GM12878 (cell line): ENCODE measurements around the gene TMSB15A. TPM values are rescaled to one million over a fixed set of nuclear protein-coding genes. Genes with fewer than 3 reads are reported as not detected.

Experiments
- ATAC-seq: fragments of 200-7000 bp; cut with Tn5 transposase; 3 replicates; pipeline ENCODE4 v1.9.1; 2020; ENCODE audit warnings: mild to moderate bottlenecking, moderate library complexity
- BruUV-seq: library from RNA; stranded (reverse); fragments of 400-500 nt; replicated peaks from 2 replicates; lab custom pipeline; 2021; lab: Mats Ljungman, UMichigan
- CTCF ChIA-PET: fragments of 300-600 bp; sonication (Branson Sonifier 250); formaldehyde crosslinking; extraction: SDS; loops from one replicate; lab custom pipeline; 2021; ENCODE audit warnings: inconsistent platforms; lab: Yijun Ruan, JAX
- POLR2A ChIA-PET: fragments of 350-600 bp; formaldehyde crosslinking; extraction: SDS; loops from one replicate; lab custom pipeline; 2021; ENCODE audit warnings: inconsistent platforms; lab: Charles Lee
- RAD21 ChIA-PET: fragments of 300-600 bp; sonication (Branson Sonifier 250); formaldehyde crosslinking; loops from one replicate; lab custom pipeline; 2023; ENCODE audit warnings: antibody characterized with exemption; ENCODE audit not compliant: unreplicated experiment; lab: Charles Lee
- SMC1A ChIA-PET: fragments of 300-600 bp; sonication (Branson Sonifier 250); formaldehyde crosslinking; loops from one replicate; lab custom pipeline; 2023; ENCODE audit not compliant: unreplicated experiment, uncharacterized antibody; lab: Charles Lee
- DNase-seq: peaks from one replicate; pipeline ENCODE4 v3.0.0-alpha.2; 2011; ENCODE audit warnings: low read depth, low spot score
- FAIRE-seq: peaks from 3 replicates; lab custom pipeline; 2011; peaks lifted over from hg19 to GRCh38; lab: Jason Lieb, UNC
- H2AFZ ChIP-seq: 2 replicates; pipeline ENCODE4 v1.6.0; 2011; ENCODE audit warnings: low read depth, low read length, control low read depth; ENCODE audit not compliant: control insufficient read depth
- H3K27ac ChIP-seq: 2 replicates; pipeline ENCODE4 v1.5.1; 2011; ENCODE audit warnings: control low read depth; ENCODE audit not compliant: control insufficient read depth, insufficient read depth
- H3K27me3 ChIP-seq, 2 experiments: replicated peaks in 1 of 2; 2 replicates each; pipeline versions ENCODE4 v1.6.0 to v1.6.1; 2011; ENCODE audit warnings: low read length in 1 of 2; ENCODE audit not compliant: control insufficient read depth in 2 of 2, insufficient read depth in 2 of 2
- H3K36me3 ChIP-seq, 2 experiments: 2 replicates each; pipeline ENCODE4 v1.5.1; 2011; ENCODE audit warnings: low read length in 1 of 2; ENCODE audit not compliant: control insufficient read depth in 2 of 2, insufficient read depth in 2 of 2
- H3K4me1 ChIP-seq: 2 replicates; pipeline ENCODE4 v1.6.1; 2011; ENCODE audit warnings: mild to moderate bottlenecking, low read length, moderate library complexity, mixed read lengths; ENCODE audit not compliant: control insufficient read depth, insufficient read depth
- H3K4me2 ChIP-seq: 2 replicates; pipeline ENCODE4 v1.6.0; 2011; ENCODE audit warnings: control low read depth; ENCODE audit not compliant: control insufficient read depth, insufficient read depth
- H3K4me3 ChIP-seq: fragments of 200-600 bp; sonication (generic); 2 replicates; pipeline ENCODE4 v1.5.1; 2016
- H3K79me2 ChIP-seq: 2 replicates; pipeline ENCODE4 v1.6.0; 2011; ENCODE audit warnings: low read length; ENCODE audit not compliant: control insufficient read depth, insufficient read depth
- H3K9ac ChIP-seq: 2 replicates; pipeline ENCODE4 v1.8.0; 2011; ENCODE audit warnings: low read length, control low read depth, mixed read lengths; ENCODE audit not compliant: control insufficient read depth, insufficient read depth
- H3K9me3 ChIP-seq: replicated peaks from 3 replicates; pipeline ENCODE4 v1.5.1; 2011; ENCODE audit warnings: mild to moderate bottlenecking, low read length; ENCODE audit not compliant: control insufficient read depth, insufficient read depth
- H4K20me1 ChIP-seq: 2 replicates; pipeline ENCODE4 v1.6.0; 2011; ENCODE audit not compliant: control insufficient read depth, insufficient read depth
- ASH2L ChIP-seq: fragments of 300-600, 200-600 bp; sonication (generic); IDR thresholded peaks from 2 replicates; pipeline ENCODE4 v1.6.1; 2017; ENCODE audit warnings: low read depth, mild to moderate bottlenecking, borderline replicate concordance
- CHD2 ChIP-seq: IDR thresholded peaks from 2 replicates; pipeline ENCODE4 v1.6.1; 2011; ENCODE audit warnings: low read depth, low read length, improper control_type of control experiment, borderline replicate concordance
- CTCF ChIP-seq, 3 experiments: IDR thresholded peaks in 2 of 3; conservative IDR thresholded peaks in 1 of 3; 2 replicates each; pipeline ENCODE4 v1.5.1; 2011; ENCODE audit warnings: low read depth in 3 of 3, low read length in 3 of 3, mild to moderate bottlenecking in 3 of 3, control low read depth in 2 of 3, moderate library complexity in 2 of 3, inconsistent platforms in 1 of 3, mixed read lengths in 1 of 3; ENCODE audit not compliant: control insufficient read depth in 2 of 3, insufficient read depth in 1 of 3; ENCODE audit errors: extremely low read depth in 1 of 3
- FOXK2 ChIP-seq: fragments of 450-650 bp; IDR thresholded peaks from 2 replicates; pipeline ENCODE4 v1.6.1; 2017; ENCODE audit warnings: mild to moderate bottlenecking, moderate library complexity
- MEF2B ChIP-seq: fragments of 450-650 bp; IDR thresholded peaks from 2 replicates; pipeline ENCODE4 v1.6.1; 2018; ENCODE audit warnings: mild to moderate bottlenecking, moderate library complexity; ENCODE audit not compliant: partially characterized antibody, poor library complexity, severe bottlenecking
- NBN ChIP-seq: fragments of 450-650 bp; IDR thresholded peaks from 2 replicates; pipeline ENCODE4 v1.6.1; 2016
- NFIC ChIP-seq: IDR thresholded peaks from 2 replicates; pipeline ENCODE4 v1.6.1; 2012; ENCODE audit warnings: low read depth, mild to moderate bottlenecking, inconsistent platforms, low read length, moderate library complexity
- NFYA ChIP-seq: IDR thresholded peaks from 2 replicates; pipeline ENCODE4 v1.6.1; 2011; ENCODE audit warnings: low read depth, mild to moderate bottlenecking, low read length, improper control_type of control experiment, borderline replicate concordance
- POU2F2 ChIP-seq: IDR thresholded peaks from 3 replicates; pipeline ENCODE4 v1.6.1; 2011; ENCODE audit warnings: low read depth, mild to moderate bottlenecking, low read length, borderline replicate concordance
- RAD21 ChIP-seq: IDR thresholded peaks from 2 replicates; pipeline ENCODE4 v1.6.1; 2011; ENCODE audit warnings: mild to moderate bottlenecking, low read depth, low read length, moderate library complexity; ENCODE audit not compliant: insufficient read depth
- TBL1XR1 ChIP-seq: IDR thresholded peaks from 2 replicates; pipeline ENCODE4 v1.6.1; 2012; ENCODE audit warnings: low read depth, low read length, improper control_type of control experiment
- TCF3 ChIP-seq: IDR thresholded peaks from 2 replicates; pipeline ENCODE4 v1.6.1; 2012; ENCODE audit warnings: low read depth, mild to moderate bottlenecking, low read length, borderline replicate concordance; ENCODE audit not compliant: insufficient read depth
- WGBS: methylation state at CpG from one replicate; pipeline ENCODE4 v1.1.6; 2016; ENCODE audit warnings: low lambda C conversion rate; ENCODE audit not compliant: insufficient replicate concordance, insufficient coverage; ENCODE audit errors: missing lambda C conversion rate; 5-methylcytosine and 5-hydroxymethylcytosine counted together
- in situ Hi-C: fragments of 300-500 bp; cut with MboI; formaldehyde crosslinking; loops from 9 replicates; pipeline ENCODE4 v1.14.3; 2018; ENCODE audit warnings: mixed read lengths
- intact Hi-C: fragments of 100-400 bp; cut with micrococcal nuclease; formaldehyde crosslinking; loops from one replicate; pipeline ENCODE4 v1.14.2; 2022; ENCODE audit not compliant: unreplicated experiment
- polyA plus RNA-seq, 11 experiments: library from polyadenylated mRNA; depleted of rRNA in 4 of 11; unstranded in 6 of 11; stranded (reverse) in 5 of 11; fragments of >200 nt; fragmentation: Nextera tagmentation in 4 of 11; fragmentation: Illumina TruSeq in 1 of 11; extraction: Ambion mirVana in 4 of 11; extraction: Trizol in 1 of 11; gene quantifications; 1 replicate in 1 of 11; 2 replicates in 10 of 11; pipeline versions ENCODE4 v1.2.1 to v1.2.3, GENCODE V29; 2011 to 2016; ENCODE audit warnings: inconsistent platforms in 2 of 11, missing spikeins in 2 of 11, low read depth in 1 of 11
- total RNA-seq, 4 experiments: library from RNA; depleted of rRNA in 3 of 4; stranded (reverse); fragments of >200 nt in 3 of 4; fragmentation: Illumina TruSeq in 1 of 4; extraction: Trizol in 1 of 4; gene quantifications; 2 replicates each; pipeline versions ENCODE4 v1.2.1 to v1.2.3, GENCODE V29; 2013 to 2021

TMSB15A gene
- total and polyA plus RNA-seq, 10 of the 15 experiments (the other 5 are each of a cell fraction or from before 2014, with no cell fraction given) = 0.25 TPM; not detected in 9

GRCh38 chrX:102535958-102536357 lies 19.4 kb upstream of the TMSB15A start:
- no peak for TF ChIP-seq FOXK2
- TF ChIP-seq TCF3 = no peak
- TF ChIP-seq TBL1XR1 = no peak
- TF ChIP-seq NFIC = no peak
- no peak for TF ChIP-seq ASH2L
- Histone ChIP-seq H3K9me3 (no peaks in the 10 kb centered on the region), H3K4me3 (no peak overlapping the region), H3K27ac (no peak overlapping the region), H4K20me1 (no peaks in the 10 kb centered on the region), H3K79me2 (no peaks in the 10 kb centered on the region), H3K4me2 (no peak overlapping the region), H3K4me1 (no peaks in the 10 kb centered on the region), H3K9ac (no peak overlapping the region), H3K27me3 (no peaks in the 10 kb centered on the region), H2AFZ (no peak overlapping the region), H3K36me3 (no peaks in the 10 kb centered on the region)
- DNase-seq (no peak), FAIRE-seq (no peak), ATAC-seq (no peak)
- 0% methylated on average over 2 of the region's 2 CpGs for WGBS
- ChIA-PET SMC1A (no interaction called here), CTCF (no interaction called here), RAD21 (no interaction called here), POLR2A (no interaction called here)
- no TSS peak for BruUV-seq
- intact Hi-C loops = no loop called here
- in situ Hi-C loops = no loop called here

- no peak overlapping the region for H2AFZ ChIP-seq
- no peak for FAIRE-seq
Measured at GRCh38 chrX:102517326-102517725, 787 bp upstream of the TMSB15A start.

More at GRCh38 chrX:102517326-102517725, 787 bp upstream of the TMSB15A start:
- no peaks in the 10 kb centered on the region for H3K36me3 ChIP-seq
- no peaks in the 10 kb centered on the region for H3K4me1 ChIP-seq
- peak in 1 of 3 experiments; percentile 17; a peak in 1 of 6 replicates for TF ChIP-seq CTCF (IDR thresholded peaks at IDR 0.05 in 2 of 3, conservative IDR thresholded peaks at IDR 0.05 in 1 of 3; ENCODE audit: control insufficient read depth in 2 of 3, extremely low read depth in 1 of 3, insufficient read depth in 1 of 3, low read depth in 3 of 3, low read length in 3 of 3)
- no peak for TF ChIP-seq MEF2B
- no peak for TF ChIP-seq POU2F2
- 0 out of 2 replicates have a peak, but pooled peaks have one; percentile 12 for TF ChIP-seq RAD21
- no peak for TF ChIP-seq NFYA
- no peak for TF ChIP-seq CHD2
- no peak for TF ChIP-seq NBN
- SMC1A ChIA-PET = no interaction called here
- H3K4me3 ChIP-seq = no peak overlapping the region
- H3K9ac ChIP-seq = no peak overlapping the region
- no peaks in the 10 kb centered on the region for H3K27me3 ChIP-seq
- no TSS peak for BruUV-seq
- CTCF ChIA-PET = no interaction called here
- POLR2A ChIA-PET = no interaction called here
- no peaks in the 10 kb centered on the region for H3K79me2 ChIP-seq
- DNase-seq (no peak), ATAC-seq (no peak)
- RAD21 ChIA-PET = no interaction called here
- intact Hi-C loops = loop anchor here (5.0 kb wide), 1 partner anchor 345 kb away; no protein-coding TSS in a partner anchor
- in situ Hi-C loops = no loop called here
- H3K9me3 ChIP-seq = no peaks in the 10 kb centered on the region
- no peaks in the 10 kb centered on the region for H4K20me1 ChIP-seq
- WGBS = 50% methylated on average over 7 of the region's 7 CpGs
- no peak overlapping the region for H3K4me2 ChIP-seq
- no peak overlapping the region for H3K27ac ChIP-seq
